Loucy (cell line): ENCODE measurements around the gene EZR.

Experiments used
- CTCF ChIP-seq: fragments of 200-600 bp; sonication (generic); conservative IDR thresholded peaks from 2 replicates; pipeline ENCODE4 v1.5.1; 2014; ENCODE audit warnings: mild to moderate bottlenecking, antibody characterized with exemption, low read length
- EZH2phosphoT487 ChIP-seq: fragments of 200-600 bp; IDR thresholded peaks from 2 replicates; pipeline ENCODE4 v1.6.1; 2018; ENCODE audit warnings: antibody characterized with exemption, mild to moderate bottlenecking, moderate library complexity, borderline replicate concordance

GRCh38 chr6:158772172-158772571 lies 47.0 kb downstream of the EZR start:
- TF ChIP-seq CTCF (no peak), EZH2phosphoT487 (no peak)
